ENCODE data around the gene LUC7L.
"Not testable (repeated sequence)": the region's sequence is repeated elsewhere in the genome, so short reads cannot be mapped to it uniquely, and the experiment has no call there.

The LUC7L gene

GRCh38 chr16:164134-164823 is 65.0 kb downstream of the LUC7L start:
- DNase-seq = not testable (repeated sequence)

DNA sequence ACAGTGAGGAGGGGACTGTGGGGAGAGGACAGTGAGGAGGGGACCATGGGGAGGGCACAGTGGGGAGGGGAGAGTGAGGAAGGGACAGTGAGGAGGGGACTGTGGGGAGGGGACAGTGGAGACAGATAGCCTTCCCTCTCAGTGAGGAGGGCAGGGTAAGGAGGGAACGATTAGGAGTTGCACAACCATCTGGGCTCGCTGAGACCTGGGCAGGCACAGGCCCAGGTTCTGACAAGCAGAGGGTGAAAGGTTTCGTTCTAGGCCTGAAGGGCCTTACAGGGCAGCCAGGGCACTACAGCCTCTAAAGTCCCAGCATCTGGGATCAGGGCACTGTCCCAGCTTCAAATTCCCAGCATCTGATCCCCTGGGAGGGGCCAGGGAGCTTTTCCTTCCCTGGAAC is 65.6 kb downstream of the LUC7L start:
- not testable (repeated sequence) for DNase-seq

GRCh38 chr16:163139-163538 is 66.1 kb downstream of the LUC7L start:
- DNase-seq = not testable (repeated sequence)

DNA sequence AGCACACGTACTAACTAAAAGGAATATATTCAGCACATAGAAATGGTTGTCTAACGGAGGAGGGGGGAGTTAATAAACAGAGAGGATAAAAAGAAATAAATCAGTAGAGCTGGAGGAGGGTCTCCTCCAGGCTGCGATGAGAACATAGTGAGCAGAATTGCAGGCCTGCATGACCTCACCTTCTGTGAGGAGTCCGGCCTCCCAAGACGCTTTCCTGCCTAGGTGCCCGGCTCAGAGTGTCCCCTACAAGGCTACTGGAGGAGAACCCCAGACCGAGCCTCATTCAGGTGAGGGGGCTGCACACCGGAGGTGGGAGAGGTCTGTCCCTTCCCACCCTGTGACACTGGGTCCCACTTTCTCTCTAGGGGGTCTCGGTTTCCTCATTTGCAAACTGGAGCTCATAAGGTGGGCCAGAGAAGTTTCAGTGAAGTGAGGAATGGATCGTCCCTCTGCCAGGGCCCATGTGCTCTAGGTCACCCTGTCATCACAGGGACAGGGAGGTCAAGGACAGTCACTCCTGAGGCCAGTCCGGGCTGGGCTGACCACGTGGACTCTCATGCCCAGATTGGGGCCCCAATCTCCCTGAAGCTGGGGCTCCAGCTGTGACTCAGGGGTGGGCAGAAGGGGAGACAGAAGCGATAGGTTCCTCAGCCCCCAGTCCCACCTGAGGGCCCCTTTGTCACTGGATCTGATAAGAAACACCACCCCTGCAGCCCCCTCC is 66.8 kb downstream of the LUC7L start:
- DNase-seq = no peak

GRCh38 chr16:160691-161190 is 68.5 kb downstream of the LUC7L start:
- no peak for DNase-seq

GRCh38 chr16:160242-160641 is 69.0 kb downstream of the LUC7L start:
- not testable (repeated sequence) for DNase-seq

- DNase-seq = no peak
Observed at GRCh38 chr16:159136-159849, 70.0 kb downstream of the LUC7L start.

GRCh38 chr16:155031-155398 is 74.2 kb downstream of the LUC7L start:
- no peak for DNase-seq

- DNase-seq = peak; percentile 65
Observed at GRCh38 chr16:154217-155030, 74.8 kb downstream of the LUC7L start.

DNA sequence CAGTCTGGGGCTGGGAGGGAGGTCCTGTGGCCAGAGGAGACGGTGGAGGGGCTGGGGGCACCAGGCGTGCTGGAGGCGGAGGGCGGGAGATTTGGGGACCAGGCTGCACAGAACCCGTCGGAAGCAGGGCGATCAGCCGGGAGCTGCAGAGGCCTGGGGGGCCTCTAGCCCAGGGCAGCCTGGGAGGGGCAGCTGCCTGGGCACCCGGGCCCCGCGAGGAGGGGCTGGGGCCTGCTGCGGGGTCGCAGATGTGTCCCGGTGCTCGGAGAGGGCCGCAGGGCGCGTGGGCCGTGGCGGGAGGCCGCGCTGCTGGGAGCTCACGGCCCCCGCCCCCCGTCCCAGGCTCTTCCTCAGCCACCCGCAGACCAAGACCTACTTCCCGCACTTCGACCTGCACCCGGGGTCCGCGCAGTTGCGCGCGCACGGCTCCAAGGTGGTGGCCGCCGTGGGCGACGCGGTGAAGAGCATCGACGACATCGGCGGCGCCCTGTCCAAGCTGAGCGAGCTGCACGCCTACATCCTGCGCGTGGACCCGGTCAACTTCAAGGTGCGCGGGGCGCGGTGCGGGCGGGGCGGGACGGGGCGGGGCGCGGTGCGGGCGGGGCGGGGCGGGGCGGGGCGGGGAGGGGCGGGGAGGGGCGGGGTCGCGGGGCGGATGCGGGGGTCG is 75.6 kb downstream of the LUC7L start:
- DNase-seq = not testable (repeated sequence)

DNA sequence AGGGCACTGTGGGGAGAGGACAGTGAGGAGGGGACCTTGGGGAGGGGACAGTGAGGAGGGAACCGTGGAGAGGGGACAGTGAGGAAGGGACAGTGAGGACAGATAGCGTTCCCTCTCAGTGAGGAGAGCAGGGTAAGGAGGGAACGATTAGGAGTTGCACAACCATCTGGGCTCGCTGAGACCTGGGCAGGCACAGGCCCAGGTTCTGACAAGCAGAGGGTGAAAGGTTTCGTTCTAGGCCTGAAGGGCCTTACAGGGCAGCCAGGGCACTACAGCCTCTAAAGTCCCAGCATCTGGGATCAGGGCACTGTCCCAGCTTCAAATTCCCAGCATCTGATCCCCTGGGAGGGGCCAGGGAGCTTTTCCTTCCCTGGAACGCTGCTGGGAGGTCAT is 76.1 kb downstream of the LUC7L start:
- not testable (repeated sequence) for DNase-seq

DNA sequence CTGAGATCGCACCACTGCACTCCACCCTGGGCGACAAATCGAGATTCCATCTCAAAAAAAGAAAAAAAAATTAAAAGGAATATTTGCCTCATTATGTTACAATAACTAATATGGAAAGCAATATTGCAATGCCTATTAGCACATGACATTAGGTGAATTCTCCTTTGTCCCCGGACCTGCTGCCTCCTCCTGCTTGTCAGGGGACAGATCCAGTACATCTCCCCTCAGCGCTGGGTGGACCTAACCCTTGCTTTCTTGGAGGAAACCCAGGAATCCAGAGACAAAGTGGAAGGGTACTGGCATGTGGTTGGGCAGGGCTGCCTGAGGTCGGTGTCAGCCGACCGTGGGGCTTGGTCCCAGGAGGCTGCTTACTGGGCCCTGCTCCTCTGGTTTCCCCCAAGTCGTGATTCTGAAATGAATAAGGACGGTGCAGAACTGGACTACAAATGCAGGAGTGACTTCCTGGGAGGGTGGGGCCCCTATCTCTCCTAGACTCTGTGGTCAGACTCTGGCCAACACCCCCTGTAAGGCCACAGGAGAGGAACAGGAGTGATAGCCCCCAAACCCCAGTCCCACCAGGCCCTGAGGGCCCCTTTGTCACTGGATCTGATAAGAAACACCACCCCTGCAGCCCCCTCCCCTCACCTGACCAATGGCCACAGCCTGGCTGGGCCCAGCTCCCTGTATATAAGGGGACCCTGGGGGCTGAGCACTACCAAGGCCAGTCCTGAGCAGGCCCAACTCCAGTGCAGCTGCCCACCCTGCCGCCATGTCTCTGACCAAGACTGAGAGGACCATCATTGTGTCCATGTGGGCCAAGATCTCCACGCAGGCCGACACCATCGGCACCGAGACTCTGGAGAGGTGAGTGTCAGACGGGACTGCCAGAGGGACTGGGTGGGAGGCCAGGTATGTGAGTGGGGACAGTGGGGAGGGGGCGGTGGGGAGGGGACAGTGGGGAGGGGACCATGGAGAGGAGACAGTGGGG is 76.8 kb downstream of the LUC7L start, which contains the start of gene HBZ:
Gene HBZ (plus strand): TSS at position 504 of the 988 bp plus-strand sequence. CDS start 266 bp downstream, at position 770.
- DNase-seq = no peak

DNA sequence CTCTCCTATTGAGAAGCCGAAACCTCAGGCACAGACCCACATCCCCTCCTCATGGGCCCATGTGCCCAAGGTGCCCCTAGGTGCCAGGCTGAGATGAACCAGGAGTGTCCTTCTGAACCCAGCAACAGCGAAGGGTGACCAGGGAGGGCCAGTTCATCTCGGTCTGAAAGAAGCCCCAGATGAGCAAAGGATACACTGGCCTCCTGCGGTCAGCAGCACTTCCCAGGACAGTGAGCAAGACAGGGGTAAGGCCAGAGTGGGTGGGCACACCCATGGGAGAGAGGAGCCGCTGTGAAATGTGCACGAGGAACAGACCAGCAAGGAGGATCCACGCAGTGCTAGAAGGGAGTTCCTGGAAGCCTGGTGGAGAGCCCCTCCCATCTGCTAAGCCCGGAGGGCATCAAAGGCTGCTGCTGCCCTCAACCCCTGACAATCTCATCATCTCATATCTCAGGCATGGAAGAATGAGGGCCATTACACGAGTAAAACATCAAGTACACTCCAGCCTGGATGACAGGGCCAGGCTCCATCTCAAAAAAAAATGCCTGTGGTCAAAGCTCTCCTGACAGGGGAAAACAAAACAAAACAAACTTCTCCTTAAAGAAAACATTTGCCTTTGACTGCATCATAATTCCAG is 80.1 kb downstream of the LUC7L start:
- no peak for DNase-seq

- no peak for DNase-seq
Observed at GRCh38 chr16:146646-147045, 82.6 kb downstream of the LUC7L start.

- no peak for DNase-seq
Observed at GRCh38 chr16:144797-145252, 84.4 kb downstream of the LUC7L start.

- DNase-seq = no peak
Observed at GRCh38 chr16:143456-143855, 85.8 kb downstream of the LUC7L start.

DNA sequence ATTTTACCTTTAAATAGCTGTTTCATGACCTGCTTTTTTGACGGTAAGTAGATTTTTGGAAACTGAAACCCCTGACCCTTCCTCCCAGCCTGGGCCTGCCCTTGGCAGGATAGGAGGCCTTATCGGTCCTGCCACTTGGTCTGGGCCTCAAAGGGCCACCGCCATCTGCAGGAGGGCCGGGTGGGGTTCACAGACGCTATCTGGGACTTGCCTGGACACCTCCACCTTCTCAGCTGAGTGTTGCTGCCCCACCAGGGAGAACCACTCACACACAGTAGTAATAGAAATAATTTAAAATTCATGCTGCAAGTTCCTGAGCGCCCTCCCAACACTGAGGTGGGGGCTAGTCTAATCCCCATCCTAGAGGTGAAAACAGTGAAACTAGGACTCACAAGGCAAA is 86.2 kb downstream of the LUC7L start:
- DNase-seq = no peak

GRCh38 chr16:142405-142967 is 86.8 kb downstream of the LUC7L start:
- no peak for DNase-seq

- no peak for DNase-seq
Observed at GRCh38 chr16:140175-140857, 88.9 kb downstream of the LUC7L start.

All from activated CD8-positive, alpha-beta memory T cell treated with anti-CD3 and anti-CD28 coated beads for 24 hours (primary cell).